Stimulated activated naive CD8-positive, alpha-beta T cell treated with anti-CD3 and anti-CD28 coated beads, Interleukin-15, Interleukin-2, amounts not matched to agents 100 ng/mL and 50 ng/mL, for 24 hours (primary cell): ENCODE data around the gene USP35.
"Not testable (repeated sequence)": the region's sequence is repeated elsewhere in the genome, so short reads cannot be mapped to it uniquely, and the experiment has no call there.

Source experiments
- H3K27ac Mint-ChIP-seq: one replicate; pipeline ENCODE4 v1.8.0; 2021; ENCODE audit warnings: mild to moderate bottlenecking, mixed read lengths
- H3K27me3 Mint-ChIP-seq: one replicate; pipeline ENCODE4 v1.8.0; 2021; ENCODE audit warnings: mixed read lengths
- H3K36me3 Mint-ChIP-seq: one replicate; pipeline ENCODE4 v1.8.0; 2021; ENCODE audit warnings: low read depth, mixed read lengths
- H3K4me1 Mint-ChIP-seq: one replicate; pipeline ENCODE4 v1.8.0; 2021; ENCODE audit warnings: low read depth, mixed read lengths
- H3K4me3 Mint-ChIP-seq: one replicate; pipeline ENCODE4 v1.8.0; 2021; ENCODE audit warnings: mild to moderate bottlenecking, mixed read lengths
- H3K9me3 Mint-ChIP-seq: one replicate; pipeline ENCODE4 v1.8.0; 2021; ENCODE audit warnings: mixed read lengths

USP35 gene

GRCh38 chr11:78213526-78214330 is 25.0 kb downstream of the USP35 start:
- Mint-ChIP-seq H3K9me3 (no peaks in the 10 kb centered on the region), H3K27ac (no peak overlapping the region), H3K27me3 (no peaks in the 10 kb centered on the region), H3K4me3 (no peak overlapping the region), H3K36me3 (peaks cover 25% of the 10 kb centered on the region), H3K4me1 (no peaks in the 10 kb centered on the region)

- Mint-ChIP-seq H3K4me1 (no peaks in the 10 kb centered on the region), H3K9me3 (no peaks in the 10 kb centered on the region), H3K4me3 (no peak overlapping the region), H3K27me3 (no peaks in the 10 kb centered on the region), H3K27ac (no peak overlapping the region), H3K36me3 (peaks cover 25% of the 10 kb centered on the region)
Measured at GRCh38 chr11:78214331-78215194, 25.8 kb downstream of the USP35 start.

GRCh38 chr11:78216021-78216420 is 27.3 kb downstream of the USP35 start:
- Mint-ChIP-seq H3K4me3 (no peak overlapping the region), H3K4me1 (peaks cover 2% of the 10 kb centered on the region), H3K27ac (no peak overlapping the region), H3K27me3 (no peaks in the 10 kb centered on the region), H3K9me3 (no peaks in the 10 kb centered on the region), H3K36me3 (peaks cover 14% of the 10 kb centered on the region)

GRCh38 chr11:78216571-78217287 is 28.0 kb downstream of the USP35 start:
- Mint-ChIP-seq H3K36me3 (peaks cover 7% of the 10 kb centered on the region), H3K27ac (peak overlapping the region; percentile 37), H3K27me3 (no peaks in the 10 kb centered on the region), H3K4me1 (peaks cover 2% of the 10 kb centered on the region), H3K4me3 (no peak overlapping the region), H3K9me3 (no peaks in the 10 kb centered on the region)

- Mint-ChIP-seq H3K4me1 (peaks cover 2% of the 10 kb centered on the region), H3K27me3 (no peaks in the 10 kb centered on the region), H3K9me3 (no peaks in the 10 kb centered on the region), H3K36me3 (peaks cover 5% of the 10 kb centered on the region), H3K27ac (no peak overlapping the region), H3K4me3 (no peak overlapping the region)
Measured at GRCh38 chr11:78217650-78218541, 29.2 kb downstream of the USP35 start.

- H3K4me3 Mint-ChIP-seq: no peak overlapping the region
- H3K27ac Mint-ChIP-seq: no peak overlapping the region
- H3K36me3 Mint-ChIP-seq: peaks cover 5% of the 10 kb centered on the region
- no peaks in the 10 kb centered on the region for H3K27me3 Mint-ChIP-seq
- no peaks in the 10 kb centered on the region for H3K9me3 Mint-ChIP-seq
- H3K4me1 Mint-ChIP-seq: peaks cover 9% of the 10 kb centered on the region
Measured at GRCh38 chr11:78218707-78219492, 30.2 kb downstream of the USP35 start.

GRCh38 chr11:78219493-78220217 is 30.9 kb downstream of the USP35 start:
- Mint-ChIP-seq H3K4me1 (peaks cover 9% of the 10 kb centered on the region), H3K36me3 (peaks cover 5% of the 10 kb centered on the region), H3K27ac (no peak overlapping the region), H3K4me3 (no peak overlapping the region), H3K9me3 (no peaks in the 10 kb centered on the region), H3K27me3 (no peaks in the 10 kb centered on the region)

- H3K27me3 Mint-ChIP-seq: no peaks in the 10 kb centered on the region
- H3K9me3 Mint-ChIP-seq: no peaks in the 10 kb centered on the region
- peaks cover 5% of the 10 kb centered on the region for H3K36me3 Mint-ChIP-seq
- no peak overlapping the region for H3K4me3 Mint-ChIP-seq
- peaks cover 9% of the 10 kb centered on the region for H3K4me1 Mint-ChIP-seq
- H3K27ac Mint-ChIP-seq: no peak overlapping the region
Measured at GRCh38 chr11:78220218-78221157, 31.8 kb downstream of the USP35 start.

- Mint-ChIP-seq H3K36me3 (peaks cover 5% of the 10 kb centered on the region), H3K27ac (no peak overlapping the region), H3K9me3 (no peaks in the 10 kb centered on the region), H3K4me3 (no peak overlapping the region), H3K4me1 (peaks cover 9% of the 10 kb centered on the region), H3K27me3 (no peaks in the 10 kb centered on the region)
Measured at GRCh38 chr11:78221396-78222315, 32.9 kb downstream of the USP35 start.

GRCh38 chr11:78222726-78223125 is 34.0 kb downstream of the USP35 start:
- H3K27ac Mint-ChIP-seq, H3K4me3 Mint-ChIP-seq, H3K36me3 Mint-ChIP-seq, H3K9me3 Mint-ChIP-seq, H3K27me3 Mint-ChIP-seq: not testable (repeated sequence)
- peaks cover 15% of the 10 kb centered on the region for H3K4me1 Mint-ChIP-seq

GRCh38 chr11:78223320-78223954 is 34.7 kb downstream of the USP35 start:
- Mint-ChIP-seq H3K27me3 (no peaks in the 10 kb centered on the region), H3K27ac (no peak overlapping the region), H3K4me1 (peaks cover 15% of the 10 kb centered on the region), H3K9me3 (no peaks in the 10 kb centered on the region), H3K4me3 (peak overlapping the region; percentile 3), H3K36me3 (no peaks in the 10 kb centered on the region)
